HepG2 (cell line): ENCODE results near the gene PRR30. TPM values are rescaled to one million over a fixed set of nuclear protein-coding genes. Genes with fewer than 3 reads are reported as not detected.
A peak's percentile ranks its signal among the peaks of the same experiment; 100 is the strongest.

Experiments used
- ATF7 ChIP-seq, 2 experiments: fragments of 450-650 bp in 1 of 2; sonication (generic) in 1 of 2; formaldehyde crosslinking in 1 of 2; IDR thresholded peaks; 2 replicates each; pipeline versions ENCODE4 v1.4.0 to v1.6.1; 2016 to 2020; ENCODE audit warnings: antibody characterized with exemption in 1 of 2, mild to moderate bottlenecking in 1 of 2, missing genetic modification reagents in 1 of 2
- ATF7-NPFF ChIP-seq: sonication (generic); formaldehyde crosslinking; IDR thresholded peaks from 2 replicates; pipeline ENCODE4 v1.8.1; 2023; ENCODE audit warnings: mild to moderate bottlenecking, low read depth, missing genetic modification reagents, moderate library complexity
- ATM ChIP-seq: fragments of 450-650 bp; IDR thresholded peaks from 2 replicates; pipeline ENCODE4 v1.7.1; 2017; ENCODE audit warnings: mild to moderate bottlenecking, borderline replicate concordance
- BORCS8-MEF2B ChIP-seq: sonication (generic); formaldehyde crosslinking; IDR thresholded peaks from 2 replicates; pipeline ENCODE4 v1.8.0; 2022; ENCODE audit warnings: mild to moderate bottlenecking, missing genetic modification reagents
- GFI1 ChIP-seq: sonication (generic); formaldehyde crosslinking; IDR thresholded peaks from 2 replicates; pipeline ENCODE4 v1.5.0; 2020; ENCODE audit warnings: missing genetic modification reagents, mild to moderate bottlenecking, borderline replicate concordance
- GTF3A ChIP-seq: sonication (generic); formaldehyde crosslinking; conservative IDR thresholded peaks from 2 replicates; pipeline ENCODE4 v1.4.0; 2020; ENCODE audit warnings: mild to moderate bottlenecking, missing genetic modification reagents
- KDM6A ChIP-seq: IDR thresholded peaks from 2 replicates; pipeline ENCODE4 v1.6.1; 2016; ENCODE audit warnings: low read depth
- PAF1 ChIP-seq: IDR thresholded peaks from 2 replicates; pipeline ENCODE4 v1.6.1; 2016; ENCODE audit warnings: missing genetic modification reagents, missing compliant biosample characterization
- SIX4 ChIP-seq: sonication (generic); formaldehyde crosslinking; IDR thresholded peaks from 2 replicates; pipeline ENCODE4 v1.4.0; 2020; ENCODE audit warnings: missing genetic modification reagents
- WIZ ChIP-seq: sonication (generic); formaldehyde crosslinking; IDR thresholded peaks from 2 replicates; pipeline ENCODE4 v1.5.1; 2020; ENCODE audit warnings: mild to moderate bottlenecking, missing genetic modification reagents
- ZMYM3 ChIP-seq: sonication (generic); formaldehyde crosslinking; IDR thresholded peaks from 2 replicates; pipeline ENCODE4 v1.5.1; 2020; ENCODE audit warnings: mild to moderate bottlenecking, missing genetic modification reagents
- ZNF143 ChIP-seq: sonication (generic); formaldehyde crosslinking; IDR thresholded peaks from 2 replicates; pipeline ENCODE4 v1.4.0; 2020; ENCODE audit warnings: missing genetic modification reagents
- ZNF234 ChIP-seq: sonication (generic); formaldehyde crosslinking; conservative IDR thresholded peaks from 2 replicates; pipeline ENCODE4 v1.5.1; 2020; ENCODE audit warnings: mild to moderate bottlenecking, missing genetic modification reagents
- ZNF292 ChIP-seq: sonication (generic); formaldehyde crosslinking; IDR thresholded peaks from 2 replicates; pipeline ENCODE4 v1.8.1; 2022; ENCODE audit warnings: mild to moderate bottlenecking, low read depth, missing genetic modification reagents, borderline replicate concordance
- ZNF326 ChIP-seq: sonication (generic); formaldehyde crosslinking; IDR thresholded peaks from 2 replicates; pipeline ENCODE4 v1.4.0; 2020; ENCODE audit warnings: missing genetic modification reagents, borderline replicate concordance
- ZNF329 ChIP-seq: sonication (generic); formaldehyde crosslinking; IDR thresholded peaks from 2 replicates; pipeline ENCODE4 v1.9.0; 2021; ENCODE audit warnings: low read depth, mild to moderate bottlenecking, missing genetic modification reagents
- ZNF569 ChIP-seq: sonication (generic); formaldehyde crosslinking; IDR thresholded peaks from 2 replicates; pipeline ENCODE4 v1.5.0; 2020; ENCODE audit warnings: mild to moderate bottlenecking, missing genetic modification reagents, moderate library complexity, borderline replicate concordance
- ZNF615 ChIP-seq: sonication (generic); formaldehyde crosslinking; IDR thresholded peaks from 2 replicates; pipeline ENCODE4 v1.5.0; 2020; ENCODE audit warnings: mild to moderate bottlenecking, missing genetic modification reagents, borderline replicate concordance
- ZNF644 ChIP-seq: IDR thresholded peaks from 2 replicates; pipeline ENCODE4 v1.6.1; 2016; ENCODE audit warnings: low read depth
- ZNF678 ChIP-seq: sonication (generic); formaldehyde crosslinking; IDR thresholded peaks from 2 replicates; pipeline ENCODE4 v1.4.0; 2020; ENCODE audit warnings: mild to moderate bottlenecking, missing genetic modification reagents
- ZNF749 ChIP-seq: sonication (generic); formaldehyde crosslinking; IDR thresholded peaks from 2 replicates; pipeline ENCODE4 v1.8.0; 2022; ENCODE audit warnings: mild to moderate bottlenecking, missing genetic modification reagents, moderate library complexity, borderline replicate concordance
- polyA plus RNA-seq, 8 experiments: library from polyadenylated mRNA; depleted of rRNA in 3 of 8; stranded (reverse) in 7 of 8; unstranded in 1 of 8; fragments of >200 nt; fragmentation: Illumina TruSeq in 4 of 8; extraction: Trizol in 4 of 8; gene quantifications; 2 replicates each; pipeline versions ENCODE4 v1.2.1 to v1.2.3, GENCODE V29; 2011 to 2016; ENCODE audit warnings: low read depth in 4 of 8, missing spikeins in 1 of 8, mixed read lengths in 1 of 8; ENCODE audit not compliant: insufficient read depth in 1 of 8
- total RNA-seq, 5 experiments: library from RNA; depleted of rRNA; stranded (reverse); fragments of >200 nt; fragmentation: Illumina TruSeq; extraction: Trizol; gene quantifications; 2 replicates each; pipeline ENCODE4 v1.2.3, GENCODE V29; 2016; ENCODE audit warnings: low read depth in 1 of 5
- TF ChIP-seq, protein P1 (sequence below): sonication (generic); formaldehyde crosslinking; IDR thresholded peaks from 2 replicates; pipeline ENCODE4 v1.8.1; 2022; ENCODE audit warnings: low read depth, mild to moderate bottlenecking, missing genetic modification reagents
- TF ChIP-seq, protein P2 (sequence below): sonication (generic); formaldehyde crosslinking; IDR thresholded peaks from 2 replicates; pipeline ENCODE4 v1.5.1; 2020; ENCODE audit warnings: mild to moderate bottlenecking, missing genetic modification reagents, moderate library complexity
- TF ChIP-seq, protein P3 (sequence below): sonication (generic); formaldehyde crosslinking; IDR thresholded peaks from 2 replicates; pipeline ENCODE4 v1.4.0; 2020; ENCODE audit warnings: mild to moderate bottlenecking, missing genetic modification reagents

Gene PRR30
- total and polyA plus RNA-seq, 2 of the 13 experiments (the other 11 are each of a cell fraction or from before 2014, with no cell fraction given) = not detected

DNA sequence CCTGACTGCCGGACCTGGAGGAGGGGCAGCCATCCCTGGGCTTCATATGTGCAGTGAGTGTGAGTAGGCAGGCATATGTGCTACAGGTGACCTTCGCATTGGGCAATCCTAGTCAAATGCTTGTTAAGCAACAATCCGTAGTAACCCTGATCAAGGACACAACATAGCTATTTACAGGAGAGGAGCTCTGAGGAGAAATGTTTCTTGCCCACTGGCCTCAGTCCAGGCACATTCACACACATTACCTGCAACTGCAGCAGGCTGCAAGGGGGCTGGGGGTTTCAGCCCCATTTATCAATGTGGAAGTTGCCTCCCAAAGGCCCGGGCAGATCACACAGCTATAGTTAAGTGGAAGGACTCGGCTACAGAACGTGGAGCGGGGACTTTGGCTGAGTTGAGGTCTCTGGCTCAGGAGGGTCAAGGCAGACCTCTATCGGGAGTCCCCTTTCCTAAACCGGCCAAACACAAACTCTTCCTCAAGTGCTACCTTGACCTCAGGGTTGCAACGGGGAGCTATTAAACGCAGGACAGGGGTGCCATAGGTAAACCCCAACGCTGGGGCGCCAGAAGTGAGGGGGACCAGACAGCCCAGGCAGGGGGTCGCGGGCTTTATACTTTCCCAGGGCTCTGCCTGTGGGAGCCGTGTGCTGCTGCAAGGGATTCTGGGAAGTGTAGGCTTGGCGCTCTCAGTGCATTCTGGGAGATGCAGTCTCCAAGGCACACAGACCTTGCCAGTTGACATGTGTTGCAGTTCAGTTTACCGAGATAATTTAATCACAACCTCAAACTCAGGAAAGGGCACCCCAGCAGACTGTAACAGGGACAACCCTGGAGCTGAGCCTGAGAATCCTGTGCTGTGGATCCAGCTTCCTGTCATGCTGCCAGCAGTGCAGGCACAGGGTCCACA, 43.2 kb downstream of the PRR30 start (continued):
- TF ChIP-seq ZNF292 (CRISPR knock-in tag) (peak; percentile 60; the same call in 1 of the 2 replicates), PAF1 (CRISPR knock-in tag) (no peak), GTF3A (CRISPR knock-in tag) (no peak), BORCS8-MEF2B (CRISPR knock-in tag) (no peak; the same call in none of the 2 replicates), ZNF615 (CRISPR knock-in tag) (0 out of 2 replicates have a peak, but pooled peaks have one; percentile 51), ATM (no peak), ZNF143 (CRISPR knock-in tag) (peak; percentile 97), GFI1 (CRISPR knock-in tag) (peak; percentile 17; the same call in 1 of the 2 replicates), WIZ (CRISPR knock-in tag) (0 out of 2 replicates have a peak, but pooled peaks have one; percentile 9), ZNF644 (peak; percentile 88; the same call in 1 of the 2 replicates), ZNF234 (CRISPR knock-in tag) (no peak), ATF7 (IDR thresholded peaks at IDR 0.05) (0 out of 2 replicates have a peak, but pooled peaks have one; percentile 8), ATF7 (CRISPR knock-in tag; IDR thresholded peaks at IDR 0.05) (peak; percentile 17; the same call in 1 of the 2 replicates), ZNF749 (CRISPR knock-in tag) (peak; percentile 76; the same call in 1 of the 2 replicates), ATF7-NPFF (CRISPR knock-in tag) (peak; percentile 79), SIX4 (no peak; the same call in 1 of the 2 replicates), KDM6A (CRISPR knock-in tag) (peak; percentile 73; the same call in 1 of the 2 replicates), ZNF678 (no peak), ZMYM3 (peak; percentile 87; the same call in 1 of the 2 replicates), ZNF329 (CRISPR knock-in tag) (no peak; the same call in 1 of the 2 replicates), ZNF326 (no peak), ZNF569 (CRISPR knock-in tag) (no peak)
- TF ChIP-seq, protein P1, sequence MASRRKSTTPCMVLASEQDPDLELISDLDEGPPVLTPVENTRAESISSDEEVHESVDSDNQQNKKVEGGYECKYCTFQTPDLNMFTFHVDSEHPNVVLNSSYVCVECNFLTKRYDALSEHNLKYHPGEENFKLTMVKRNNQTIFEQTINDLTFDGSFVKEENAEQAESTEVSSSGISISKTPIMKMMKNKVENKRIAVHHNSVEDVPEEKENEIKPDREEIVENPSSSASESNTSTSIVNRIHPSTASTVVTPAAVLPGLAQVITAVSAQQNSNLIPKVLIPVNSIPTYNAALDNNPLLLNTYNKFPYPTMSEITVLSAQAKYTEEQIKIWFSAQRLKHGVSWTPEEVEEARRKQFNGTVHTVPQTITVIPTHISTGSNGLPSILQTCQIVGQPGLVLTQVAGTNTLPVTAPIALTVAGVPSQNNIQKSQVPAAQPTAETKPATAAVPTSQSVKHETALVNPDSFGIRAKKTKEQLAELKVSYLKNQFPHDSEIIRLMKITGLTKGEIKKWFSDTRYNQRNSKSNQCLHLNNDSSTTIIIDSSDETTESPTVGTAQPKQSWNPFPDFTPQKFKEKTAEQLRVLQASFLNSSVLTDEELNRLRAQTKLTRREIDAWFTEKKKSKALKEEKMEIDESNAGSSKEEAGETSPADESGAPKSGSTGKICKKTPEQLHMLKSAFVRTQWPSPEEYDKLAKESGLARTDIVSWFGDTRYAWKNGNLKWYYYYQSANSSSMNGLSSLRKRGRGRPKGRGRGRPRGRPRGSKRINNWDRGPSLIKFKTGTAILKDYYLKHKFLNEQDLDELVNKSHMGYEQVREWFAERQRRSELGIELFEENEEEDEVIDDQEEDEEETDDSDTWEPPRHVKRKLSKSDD = peak; percentile 92; the same call in 1 of the 2 replicates
- TF ChIP-seq, protein P2, sequence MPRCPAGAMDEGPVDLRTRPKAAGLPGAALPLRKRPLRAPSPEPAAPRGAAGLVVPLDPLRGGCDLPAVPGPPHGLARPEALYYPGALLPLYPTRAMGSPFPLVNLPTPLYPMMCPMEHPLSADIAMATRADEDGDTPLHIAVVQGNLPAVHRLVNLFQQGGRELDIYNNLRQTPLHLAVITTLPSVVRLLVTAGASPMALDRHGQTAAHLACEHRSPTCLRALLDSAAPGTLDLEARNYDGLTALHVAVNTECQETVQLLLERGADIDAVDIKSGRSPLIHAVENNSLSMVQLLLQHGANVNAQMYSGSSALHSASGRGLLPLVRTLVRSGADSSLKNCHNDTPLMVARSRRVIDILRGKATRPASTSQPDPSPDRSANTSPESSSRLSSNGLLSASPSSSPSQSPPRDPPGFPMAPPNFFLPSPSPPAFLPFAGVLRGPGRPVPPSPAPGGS (CRISPR knock-in tag) = peak; percentile 77
- TF ChIP-seq, protein P3, sequence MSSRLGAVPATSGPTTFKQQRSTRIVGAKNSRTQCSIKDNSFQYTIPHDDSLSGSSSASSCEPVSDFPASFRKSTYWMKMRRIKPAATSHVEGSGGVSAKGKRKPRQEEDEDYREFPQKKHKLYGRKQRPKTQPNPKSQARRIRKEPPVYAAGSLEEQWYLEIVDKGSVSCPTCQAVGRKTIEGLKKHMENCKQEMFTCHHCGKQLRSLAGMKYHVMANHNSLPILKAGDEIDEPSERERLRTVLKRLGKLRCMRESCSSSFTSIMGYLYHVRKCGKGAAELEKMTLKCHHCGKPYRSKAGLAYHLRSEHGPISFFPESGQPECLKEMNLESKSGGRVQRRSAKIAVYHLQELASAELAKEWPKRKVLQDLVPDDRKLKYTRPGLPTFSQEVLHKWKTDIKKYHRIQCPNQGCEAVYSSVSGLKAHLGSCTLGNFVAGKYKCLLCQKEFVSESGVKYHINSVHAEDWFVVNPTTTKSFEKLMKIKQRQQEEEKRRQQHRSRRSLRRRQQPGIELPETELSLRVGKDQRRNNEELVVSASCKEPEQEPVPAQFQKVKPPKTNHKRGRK (CRISPR knock-in tag) = no peak
